ENCODE measurements around the gene ANKS4B.

The ANKS4B gene

DNA sequence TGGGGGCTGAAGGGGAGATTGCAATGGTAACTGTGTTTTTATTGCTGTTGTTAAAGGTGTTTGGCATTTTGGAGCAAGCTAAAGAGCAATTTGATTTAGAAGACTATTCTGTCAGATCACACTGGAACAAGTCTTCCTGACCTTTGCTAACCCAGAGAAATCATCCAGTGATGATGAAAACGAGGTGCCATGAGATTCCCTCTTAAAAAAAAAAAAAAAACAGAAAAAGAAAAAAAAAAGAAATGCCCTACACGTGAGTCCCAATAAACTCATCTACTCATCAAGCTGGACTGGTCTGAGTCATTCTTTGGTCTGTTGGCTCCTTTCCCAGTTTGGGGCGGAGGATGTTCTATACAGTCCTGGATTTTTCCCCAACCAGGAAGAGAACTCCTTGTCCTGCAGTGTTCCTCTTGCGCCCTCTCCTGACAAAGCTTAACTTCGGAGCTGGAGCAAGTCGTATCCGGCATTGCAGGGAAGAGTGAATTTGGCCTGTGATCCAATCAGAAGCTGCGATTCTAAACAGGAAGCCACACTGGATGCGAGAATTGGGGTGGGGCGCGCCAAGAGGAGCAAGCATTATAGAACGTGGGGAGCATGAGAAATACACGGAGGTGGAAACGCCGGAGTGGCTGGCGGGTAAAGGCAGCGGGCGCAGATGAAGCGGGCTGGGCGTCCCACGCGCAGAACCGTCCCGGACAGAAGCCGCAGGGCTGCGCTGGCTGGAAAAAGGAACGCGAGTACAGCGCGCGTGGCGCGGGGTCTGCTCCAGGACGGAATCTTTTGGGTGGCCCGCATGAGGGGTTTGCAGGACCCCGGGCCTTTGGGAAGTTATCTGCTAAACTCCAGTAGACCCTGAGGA, 67.0 kb downstream of the ANKS4B start:
- peak; percentile 100 for DNase-seq (ENCODE audit: low spot score)

GRCh38 chr16:21301168-21301894, 67.8 kb downstream of the ANKS4B start:
- DNase-seq (ENCODE audit: low spot score), result peak; percentile 87

- DNase-seq (ENCODE audit: low spot score), result no peak
These were observed 68.4 kb downstream of the ANKS4B start for GRCh38 chr16:21301895-21302291.

DNA sequence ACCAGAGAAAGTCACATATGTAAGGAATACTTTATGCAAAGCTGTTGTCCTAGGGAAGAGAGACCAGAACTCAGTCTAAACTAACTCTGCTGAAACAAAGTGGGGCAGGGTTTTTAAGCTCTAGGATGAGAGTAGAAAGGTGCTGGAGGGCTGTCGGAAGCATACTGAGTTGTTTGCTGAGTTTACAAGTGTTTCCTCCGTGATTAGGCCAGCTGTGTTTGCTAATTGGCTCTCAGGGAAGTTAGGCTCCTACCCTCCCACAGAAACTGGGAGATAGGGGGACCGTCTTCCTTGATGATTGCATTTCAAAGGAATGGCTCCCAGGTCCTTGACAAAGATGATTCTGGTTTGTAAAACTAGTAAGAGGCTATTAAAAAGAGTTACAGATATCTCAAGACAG, 69.0 kb downstream of the ANKS4B start:
- peak; percentile 79 for DNase-seq (ENCODE audit: low spot score)

GRCh38 chr16:21302898-21303528, 69.5 kb downstream of the ANKS4B start:
- DNase-seq (ENCODE audit: low spot score), result peak; percentile 97

Data from RKO (cell line).